Measurements from ENCODE around the gene ACTL6A.

- TF ChIP-seq TAF1 (IDR thresholded peaks at IDR 0.05; ENCODE audit: borderline replicate concordance, insufficient read depth, low read length) (peak; percentile 82; the same call in 1 of the 2 replicates), REST (IDR thresholded peaks at IDR 0.05; ENCODE audit: insufficient read depth in 1 of 2, low read depth in 2 of 2, low read length in 2 of 2) (no peak), POLR2AphosphoS5 (IDR thresholded peaks at IDR 0.05; ENCODE audit: low read depth, low read length) (peak; percentile 80)
Observed at GRCh38 chr3:179604321-179605078, 41.8 kb downstream of the ACTL6A start, which contains the start of the genes MRPL47 and NDUFB5.

Measured in PFSK-1 (cell line).